DMS53 (cell line): ENCODE measurements around the gene RNF121.
A peak's percentile ranks its signal among the peaks of the same experiment; 100 is the strongest.
"Not testable (repeated sequence)": the region's sequence is repeated elsewhere in the genome, so short reads cannot be mapped to it uniquely, and the experiment has no call there.

Source experiments
- DNase-seq: peaks from one replicate; lab custom pipeline; 2025; lab: John Stamatoyannopoulos, UW

The RNF121 gene

GRCh38 chr11:71928737-71929443 lies at the start of gene RNF121:
Gene RNF121 (plus strand): TSS chr11:71929046. CDS start chr11:71929062, 16 bp downstream.
- peak; percentile 100 for DNase-seq

- not testable (repeated sequence) for DNase-seq
These were observed 43.0 kb upstream of the RNF121 start for GRCh38 chr11:71885806-71886205.

GRCh38 chr11:71888335-71889010 lies 40.4 kb upstream of the RNF121 start:
- DNase-seq, result not testable (repeated sequence)

GRCh38 chr11:71889181-71889872 lies 39.5 kb upstream of the RNF121 start:
- DNase-seq, result peak; percentile 87

GRCh38 chr11:71895961-71896360 lies 32.9 kb upstream of the RNF121 start:
- DNase-seq, result no peak

- not testable (repeated sequence) for DNase-seq
These were observed 27.7 kb upstream of the RNF121 start for GRCh38 chr11:71901137-71901536.

- no peak for DNase-seq
These were observed 20.6 kb upstream of the RNF121 start for GRCh38 chr11:71908218-71908617.

GRCh38 chr11:71910775-71911174 lies 18.1 kb upstream of the RNF121 start:
- DNase-seq, result not testable (repeated sequence)

GRCh38 chr11:71911321-71911985 lies 17.4 kb upstream of the RNF121 start:
- DNase-seq, result not testable (repeated sequence)

- DNase-seq, result not testable (repeated sequence)
These were observed 16.9 kb upstream of the RNF121 start for GRCh38 chr11:71911986-71912340.

- DNase-seq, result no peak
These were observed 14.9 kb upstream of the RNF121 start for GRCh38 chr11:71913756-71914526.

GRCh38 chr11:71914617-71915189 lies 14.1 kb upstream of the RNF121 start:
- no peak for DNase-seq

GRCh38 chr11:71917646-71918140 lies 11.2 kb upstream of the RNF121 start:
- DNase-seq, result no peak

GRCh38 chr11:71927820-71928736 lies 768 bp upstream of the RNF121 start, which contains the start of gene XNDC1N:
Gene XNDC1N (minus strand): TSS chr11:71928594. CDS start chr11:71923353, 5,241 bp downstream.
- peak; percentile 99 for DNase-seq

GRCh38 chr11:71929491-71929890 lies 645 bp downstream of the RNF121 start:
- peak; percentile 47 for DNase-seq

- DNase-seq, result no peak
These were observed 1.9 kb downstream of the RNF121 start for GRCh38 chr11:71930556-71931244.

- DNase-seq, result no peak
These were observed 2.4 kb downstream of the RNF121 start for GRCh38 chr11:71931245-71931602.

GRCh38 chr11:71933141-71933933 lies 4.5 kb downstream of the RNF121 start:
- DNase-seq, result no peak
